ENCODE data around the gene GAP43.

Gene GAP43

DNA sequence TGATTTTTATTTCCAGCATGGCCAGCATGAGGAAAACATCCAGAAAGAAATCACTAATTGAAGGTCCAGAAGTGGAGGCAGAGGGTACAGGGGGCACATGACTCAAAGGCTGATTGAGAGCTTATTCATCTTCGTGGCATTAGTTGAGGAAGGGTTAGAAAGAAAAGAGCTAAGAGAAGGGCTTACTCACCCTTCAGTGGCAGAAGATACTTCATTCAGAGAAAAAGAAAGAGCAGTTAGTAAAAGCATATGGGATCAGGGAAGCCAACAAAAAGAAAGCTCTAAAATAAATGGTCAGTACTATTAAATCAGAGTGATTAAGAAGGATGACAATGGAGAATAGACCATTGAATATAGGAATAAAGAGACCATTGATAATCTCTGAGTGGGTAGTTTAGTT lies 25.2 kb downstream of the GAP43 start:
- Mint-ChIP-seq H3K27ac (no peak overlapping the region), H3K4me3 (no peak overlapping the region), H3K9me3 (peaks cover 0 to 9% of the 10 kb centered on the region in 2 donors), H3K27me3 (peaks cover 32% of the 10 kb centered on the region), H3K4me1 (peaks cover 6% of the 10 kb centered on the region)
- DNase-seq: no peak
- ATAC-seq: no peak

DNA sequence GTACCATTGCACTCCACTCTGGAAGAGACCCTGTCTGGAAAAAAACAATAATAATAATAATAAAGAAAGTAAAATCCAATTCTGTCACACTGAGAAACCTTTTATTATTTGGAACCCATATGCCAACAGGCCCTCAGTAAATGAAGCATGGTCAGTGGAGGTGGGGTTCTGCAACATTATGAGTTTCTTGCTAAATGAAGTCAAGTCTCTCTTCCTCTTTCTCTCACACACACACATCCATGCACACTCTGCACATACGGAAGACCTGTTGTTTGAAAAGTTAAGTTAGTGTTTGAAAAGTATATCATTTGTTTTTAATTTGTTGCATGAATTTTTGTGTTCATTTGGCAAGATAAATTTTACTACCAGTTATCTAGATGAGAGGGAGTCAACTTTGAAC lies 27.8 kb downstream of the GAP43 start:
- no peak overlapping the region for H3K27ac Mint-ChIP-seq
- no peak for DNase-seq
- no peak overlapping the region for H3K4me3 Mint-ChIP-seq

DNA sequence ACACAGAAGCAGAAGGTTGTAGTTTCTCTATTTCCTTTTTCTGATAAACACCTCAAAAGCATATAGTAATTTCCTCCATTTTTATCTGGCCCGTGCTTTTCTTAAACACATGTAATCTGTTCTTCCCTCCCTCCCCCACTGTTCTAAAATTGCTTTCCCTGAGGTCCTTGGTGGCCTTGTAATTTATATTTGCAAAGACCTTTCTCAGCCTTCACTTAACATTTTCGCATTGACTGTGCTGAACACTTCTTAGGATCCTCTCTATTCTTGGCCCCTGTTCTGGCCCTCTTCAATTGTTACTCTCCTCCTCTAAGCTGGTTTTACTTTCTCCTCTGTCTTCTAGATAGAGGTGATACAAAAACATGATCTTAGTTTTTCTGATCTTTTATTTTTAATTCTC lies 28.3 kb downstream of the GAP43 start:
- ATAC-seq: no peak
- peaks cover 27% of the 10 kb centered on the region for H3K4me1 Mint-ChIP-seq
- DNase-seq: no peak
- no peak overlapping the region for H3K27ac Mint-ChIP-seq
- H3K9me3 Mint-ChIP-seq: peaks cover 0 to 9% of the 10 kb centered on the region in 2 donors
- no peak overlapping the region for H3K4me3 Mint-ChIP-seq
- H3K27me3 Mint-ChIP-seq: peaks cover 25% of the 10 kb centered on the region

More for the DNA sequence above, 27.8 kb downstream of the GAP43 start:
- ATAC-seq: no peak
- Mint-ChIP-seq H3K9me3 (peaks cover 0 to 9% of the 10 kb centered on the region in 2 donors), H3K27me3 (peaks cover 30% of the 10 kb centered on the region), H3K4me1 (peaks cover 24% of the 10 kb centered on the region)

DNA sequence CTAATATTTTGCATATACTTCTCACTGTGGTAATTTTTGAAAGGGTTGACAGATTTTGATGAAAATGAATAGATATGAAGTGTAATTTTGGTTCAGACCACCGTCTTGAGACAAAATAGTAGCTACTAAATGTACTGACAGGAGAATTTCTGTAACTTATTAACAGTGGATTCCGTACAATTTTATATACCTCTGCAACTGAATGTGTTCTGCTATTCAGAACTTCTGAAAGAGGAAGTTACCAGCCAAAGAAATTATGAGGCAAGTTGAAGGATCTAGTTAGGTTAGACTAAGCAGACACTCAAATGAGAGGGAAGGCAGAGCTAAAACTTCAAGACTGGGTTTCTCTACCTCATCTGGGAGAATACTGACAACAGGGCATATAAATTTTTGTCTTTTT lies 29.4 kb downstream of the GAP43 start:
- Mint-ChIP-seq H3K4me3 (no peak overlapping the region), H3K9me3 (peaks cover 0 to 4% of the 10 kb centered on the region in 2 donors), H3K27me3 (peaks cover 16% of the 10 kb centered on the region), H3K4me1 (peaks cover 34% of the 10 kb centered on the region), H3K27ac (no peak overlapping the region)
- no peak for DNase-seq
- no peak for ATAC-seq

DNA sequence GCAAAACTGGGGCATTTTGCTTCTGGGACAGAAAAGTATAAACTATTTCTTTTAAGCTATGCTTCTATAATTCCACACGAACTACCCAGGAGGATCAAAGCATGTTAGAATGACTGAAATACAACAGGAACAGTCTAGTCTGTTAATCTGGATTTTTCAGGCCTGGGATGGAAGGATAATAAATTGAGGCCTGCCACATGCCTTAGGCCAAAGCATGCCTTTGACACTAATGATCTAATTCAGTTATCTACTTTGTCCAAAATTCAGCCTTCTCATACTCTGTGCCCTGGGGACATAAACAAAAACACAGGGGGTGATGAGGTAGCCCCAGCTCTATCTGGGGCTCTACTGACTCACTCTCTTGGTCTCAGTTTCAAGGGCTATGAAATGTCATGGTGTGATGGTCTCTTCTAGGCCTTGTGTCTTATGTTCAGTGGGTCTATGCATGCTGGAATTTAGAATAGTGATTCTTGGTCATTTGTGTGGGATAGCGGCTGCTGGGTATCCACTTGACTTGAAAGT lies 32.5 kb downstream of the GAP43 start:
- ATAC-seq: peak; percentile 72
- H3K9me3 Mint-ChIP-seq: no peaks in the 10 kb centered on the region
- H3K4me1 Mint-ChIP-seq: peaks cover 57% of the 10 kb centered on the region
- no peaks in the 10 kb centered on the region for H3K27me3 Mint-ChIP-seq
- DNase-seq: peak in 1 of 2 donors; percentile 16
- peak overlapping the region; percentile 40 to 54 for H3K4me3 Mint-ChIP-seq
- H3K27ac Mint-ChIP-seq: peak overlapping the region; percentile 89 to 96

DNA sequence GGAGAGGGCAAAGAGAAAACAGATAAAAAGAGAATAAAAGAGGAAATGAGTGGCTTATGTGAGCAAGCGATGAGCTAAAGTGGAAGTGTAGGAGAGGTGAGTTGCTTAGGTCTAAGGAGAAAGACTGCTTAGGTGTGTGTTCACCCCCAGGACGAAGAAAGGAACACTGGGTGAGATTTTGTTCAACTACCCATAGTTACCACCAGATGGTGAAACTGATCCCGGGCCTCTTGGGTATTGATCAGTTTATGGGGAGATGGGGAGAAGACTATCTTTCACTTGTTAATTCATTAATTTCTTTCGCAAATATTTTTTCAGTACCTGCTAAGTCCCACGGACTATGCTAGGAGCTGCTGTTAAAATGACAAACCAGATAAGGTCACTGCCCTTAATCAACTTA lies 33.9 kb downstream of the GAP43 start:
- H3K27ac Mint-ChIP-seq: peak overlapping the region; percentile 38 to 88
- ATAC-seq (peak; percentile 33), DNase-seq (peak; percentile 20 to 22)
- peaks cover 70% of the 10 kb centered on the region for H3K4me1 Mint-ChIP-seq
- peak overlapping the region; percentile 47 to 74 for H3K4me3 Mint-ChIP-seq
- no peaks in the 10 kb centered on the region for H3K27me3 Mint-ChIP-seq
- H3K9me3 Mint-ChIP-seq: no peaks in the 10 kb centered on the region

DNA sequence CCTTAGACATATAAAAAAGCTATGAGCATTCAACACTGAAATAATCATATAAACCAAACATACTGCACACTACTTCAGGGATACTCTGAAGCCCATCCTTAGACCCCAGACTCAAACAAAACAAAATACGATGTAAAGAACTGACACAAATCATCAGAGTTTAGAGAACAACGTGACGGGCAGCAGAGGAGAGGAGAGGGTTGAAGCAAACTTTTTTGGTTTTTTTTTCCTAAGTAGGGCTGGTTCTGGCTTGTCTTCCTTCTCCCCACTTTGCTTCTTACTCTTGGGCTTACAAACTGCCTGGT lies 34.7 kb downstream of the GAP43 start:
- Mint-ChIP-seq H3K27ac (peak overlapping the region; percentile 100), H3K27me3 (no peaks in the 10 kb centered on the region), H3K4me3 (peak overlapping the region; percentile 99), H3K4me1 (peaks cover 78% of the 10 kb centered on the region), H3K9me3 (no peaks in the 10 kb centered on the region)
- DNase-seq (no peak), ATAC-seq (no peak)

DNA sequence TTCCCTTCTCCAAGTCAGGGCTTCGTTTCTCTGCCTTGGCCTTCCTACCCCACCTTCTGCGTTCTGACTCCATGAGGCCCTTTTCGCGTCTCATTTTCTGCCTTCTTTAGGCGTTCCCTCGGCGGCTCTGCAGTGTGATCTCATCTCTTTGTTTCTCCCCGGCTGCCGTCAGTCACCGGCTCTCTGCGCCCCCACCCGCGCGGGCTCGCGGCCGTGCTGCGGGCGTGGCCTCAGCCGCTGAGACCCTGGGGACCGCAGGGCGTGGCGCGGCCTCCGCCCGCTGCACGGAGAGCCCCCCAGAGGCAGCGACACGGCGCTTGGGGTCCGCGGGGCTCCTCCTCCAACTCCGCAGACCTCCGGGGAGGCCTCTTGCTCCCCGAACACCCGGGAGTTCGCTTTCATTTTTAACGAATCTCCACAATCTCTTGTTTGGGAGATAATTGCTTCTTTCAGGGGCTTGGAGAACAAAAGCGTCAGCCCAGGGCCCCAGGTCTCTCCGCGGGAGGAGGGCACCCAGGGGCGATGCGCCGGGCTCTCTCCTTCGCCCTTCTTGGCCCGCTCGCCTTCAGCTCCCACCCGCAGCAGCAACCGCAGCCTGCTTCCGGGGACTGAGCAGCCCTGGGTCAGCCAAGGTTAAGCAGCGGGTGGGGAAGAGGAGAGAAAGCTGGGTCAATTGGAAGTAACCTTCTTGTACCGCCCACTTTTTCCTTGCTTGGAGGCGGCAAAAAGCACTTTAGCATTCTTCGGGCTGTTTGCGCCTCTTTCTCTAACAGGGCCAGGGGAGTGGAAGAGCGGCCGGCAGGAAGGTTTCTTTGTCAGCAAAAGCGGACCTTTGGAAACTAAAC lies 35.2 kb downstream of the GAP43 start:
- Mint-ChIP-seq H3K27me3 (no peaks in the 10 kb centered on the region), H3K27ac (peak overlapping the region; percentile 100), H3K4me1 (peaks cover 84% of the 10 kb centered on the region), H3K4me3 (peak overlapping the region; percentile 99), H3K9me3 (no peaks in the 10 kb centered on the region)
- ATAC-seq: peak; percentile 81
- peak; percentile 76 to 80 for DNase-seq

DNA sequence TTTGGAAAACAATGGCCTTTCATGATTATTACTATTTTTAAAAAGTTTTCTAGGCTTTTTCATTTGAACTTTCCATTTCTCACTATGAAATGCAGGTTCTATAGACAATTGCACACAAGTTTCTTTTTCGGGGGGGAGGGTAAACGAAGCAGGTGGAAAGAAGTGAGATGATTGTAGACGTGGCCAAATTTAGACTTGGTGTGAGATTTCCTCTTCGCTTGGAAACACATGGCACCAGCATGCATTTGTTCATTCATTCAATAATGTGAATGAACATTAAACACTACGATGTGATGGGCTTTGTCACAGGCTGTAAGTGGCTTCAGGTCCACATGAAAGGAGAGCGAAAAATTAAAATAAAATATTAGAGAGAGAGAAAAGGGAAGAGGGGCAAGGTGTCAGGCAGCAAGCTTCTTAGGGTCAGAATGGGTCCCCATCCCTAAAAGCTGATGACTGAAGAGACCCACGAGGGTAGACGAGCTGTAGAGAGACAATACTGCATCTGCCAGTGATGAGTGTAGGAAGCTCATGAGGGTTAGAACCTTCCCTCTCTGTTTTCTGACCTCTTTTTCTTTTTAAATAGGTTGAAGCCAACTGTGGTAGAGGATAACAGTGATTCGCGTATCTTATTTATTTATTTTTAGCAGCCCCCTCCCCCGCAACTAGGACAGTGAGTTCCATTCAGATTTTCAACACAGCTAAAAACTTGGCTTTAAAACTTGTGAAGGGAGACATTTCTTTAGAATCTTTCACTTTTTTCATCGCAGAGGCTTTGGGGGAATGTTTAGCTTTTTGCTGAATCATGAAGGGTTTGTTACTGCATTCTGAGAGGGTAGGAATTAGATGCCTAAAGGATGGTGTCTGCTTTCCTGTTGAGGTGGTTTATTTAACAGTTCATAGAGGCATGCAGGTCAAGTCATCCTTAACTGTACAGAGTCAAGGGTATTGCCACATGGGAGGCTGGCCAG lies 36.2 kb downstream of the GAP43 start:
- DNase-seq: no peak
- no peak for ATAC-seq
- Mint-ChIP-seq H3K9me3 (no peaks in the 10 kb centered on the region), H3K27ac (peak overlapping the region in 1 of 2 donors; percentile 59), H3K4me3 (peak overlapping the region; percentile 99), H3K27me3 (no peaks in the 10 kb centered on the region), H3K4me1 (peaks cover 85% of the 10 kb centered on the region)

DNA sequence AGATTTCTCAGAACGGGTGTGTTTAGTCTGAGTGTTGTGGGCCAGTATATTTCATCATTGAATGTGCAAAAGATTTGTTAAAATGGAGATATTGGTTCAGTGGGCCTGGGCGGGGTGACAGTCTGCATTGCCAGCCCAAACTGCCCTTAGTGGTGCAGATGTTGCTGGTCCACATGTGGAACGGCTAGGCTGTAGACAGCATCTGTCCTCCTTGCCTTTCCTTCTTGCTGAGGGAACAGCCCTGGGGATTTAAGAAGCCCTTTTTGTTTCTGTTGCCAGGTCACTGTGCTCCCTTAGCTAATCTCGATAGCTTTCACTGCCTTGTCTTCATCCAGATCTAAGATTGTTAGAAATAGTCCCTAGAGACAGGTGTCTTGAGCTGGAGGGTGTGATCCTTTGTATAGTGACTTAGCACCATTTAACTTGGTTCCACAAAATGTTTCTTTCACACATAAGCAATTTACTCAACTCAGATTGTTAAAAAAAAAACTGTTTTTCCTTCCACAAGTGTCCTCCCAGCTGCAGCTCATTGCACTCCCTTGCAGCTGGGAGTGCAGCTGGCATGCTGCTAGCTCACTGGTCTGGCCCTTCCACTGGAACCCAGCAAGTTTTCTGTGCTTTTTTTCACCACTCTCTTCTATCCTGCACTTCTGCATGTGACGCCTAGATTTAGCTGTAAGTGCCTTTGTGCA lies 37.5 kb downstream of the GAP43 start:
- Mint-ChIP-seq H3K27ac (peak overlapping the region in 1 of 2 donors; percentile 31), H3K27me3 (no peaks in the 10 kb centered on the region), H3K9me3 (no peaks in the 10 kb centered on the region), H3K4me3 (no peak overlapping the region), H3K4me1 (peaks cover 76% of the 10 kb centered on the region)
- no peak for DNase-seq
- ATAC-seq: no peak

DNA sequence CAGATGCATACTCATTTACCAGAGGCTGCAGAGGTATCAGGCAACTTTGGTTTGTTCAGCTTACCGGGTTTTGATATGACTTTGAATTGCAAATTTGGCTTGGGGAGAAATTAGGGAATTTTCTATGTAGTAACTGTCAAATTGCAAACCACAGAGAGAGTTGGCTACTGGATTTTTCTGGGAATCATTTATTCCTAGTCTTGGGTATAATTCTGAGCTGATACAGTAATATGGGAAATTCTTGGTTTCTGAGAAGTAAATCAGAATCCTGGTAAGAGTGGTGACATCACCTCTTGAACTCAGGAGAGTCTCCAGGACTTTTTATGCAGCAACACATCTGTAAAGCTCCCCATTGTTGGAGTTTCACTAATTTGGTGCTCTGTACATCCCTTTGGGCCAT lies 39.0 kb downstream of the GAP43 start:
- Mint-ChIP-seq H3K4me1 (peaks cover 79% of the 10 kb centered on the region), H3K27me3 (no peaks in the 10 kb centered on the region), H3K27ac (no peak overlapping the region), H3K4me3 (no peak overlapping the region), H3K9me3 (no peaks in the 10 kb centered on the region)
- DNase-seq (no peak), ATAC-seq (no peak)

DNA sequence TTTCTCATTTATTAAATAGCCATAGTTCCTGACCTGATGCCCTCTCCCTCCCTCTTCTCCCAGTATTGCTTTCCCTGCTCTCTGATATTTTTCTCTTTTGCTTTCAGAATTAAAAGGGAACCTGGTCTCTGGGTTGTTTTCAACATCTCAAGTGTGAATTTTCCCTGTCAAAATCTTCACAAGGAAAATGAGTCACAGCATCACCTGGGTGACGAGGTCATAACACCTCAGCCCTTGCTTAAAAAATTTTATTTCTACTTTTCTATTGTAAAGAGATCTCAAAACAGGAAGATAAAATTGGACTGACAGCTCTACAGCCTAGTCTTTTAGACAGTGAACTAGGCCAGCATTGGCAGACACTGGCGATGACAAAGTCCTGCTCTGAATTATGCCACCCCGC lies 40.1 kb downstream of the GAP43 start:
- Mint-ChIP-seq H3K27ac (no peak overlapping the region), H3K4me1 (peaks cover 77% of the 10 kb centered on the region)
- no peak for ATAC-seq

DNA sequence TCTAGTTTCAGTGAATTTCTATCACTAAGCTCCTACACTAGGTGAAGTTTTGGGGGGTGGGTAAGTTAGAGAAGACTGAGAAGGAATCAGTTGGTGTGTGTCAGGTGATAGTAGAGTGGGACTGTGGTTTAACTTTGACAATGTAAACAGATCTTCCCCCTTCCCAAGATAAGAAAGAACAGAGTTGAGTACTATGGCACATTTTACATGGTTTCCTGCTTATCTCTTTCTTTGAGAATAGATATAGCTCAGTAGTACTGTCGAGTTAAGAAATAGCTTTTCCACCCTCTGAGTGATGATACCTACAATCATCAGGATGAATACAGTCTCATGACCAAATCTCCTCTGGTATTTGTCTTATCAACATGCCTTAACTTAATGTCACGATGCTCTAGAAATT lies 42.8 kb downstream of the GAP43 start:
- Mint-ChIP-seq H3K4me1 (peaks cover 53% of the 10 kb centered on the region), H3K27me3 (no peaks in the 10 kb centered on the region), H3K4me3 (no peak overlapping the region), H3K9me3 (no peaks in the 10 kb centered on the region), H3K27ac (no peak overlapping the region)
- ATAC-seq: no peak
- DNase-seq: no peak

More for the DNA sequence above, 40.1 kb downstream of the GAP43 start:
- no peak for DNase-seq
- Mint-ChIP-seq H3K9me3 (no peaks in the 10 kb centered on the region), H3K27me3 (no peaks in the 10 kb centered on the region), H3K4me3 (peak overlapping the region; percentile 11 to 52)

DNA sequence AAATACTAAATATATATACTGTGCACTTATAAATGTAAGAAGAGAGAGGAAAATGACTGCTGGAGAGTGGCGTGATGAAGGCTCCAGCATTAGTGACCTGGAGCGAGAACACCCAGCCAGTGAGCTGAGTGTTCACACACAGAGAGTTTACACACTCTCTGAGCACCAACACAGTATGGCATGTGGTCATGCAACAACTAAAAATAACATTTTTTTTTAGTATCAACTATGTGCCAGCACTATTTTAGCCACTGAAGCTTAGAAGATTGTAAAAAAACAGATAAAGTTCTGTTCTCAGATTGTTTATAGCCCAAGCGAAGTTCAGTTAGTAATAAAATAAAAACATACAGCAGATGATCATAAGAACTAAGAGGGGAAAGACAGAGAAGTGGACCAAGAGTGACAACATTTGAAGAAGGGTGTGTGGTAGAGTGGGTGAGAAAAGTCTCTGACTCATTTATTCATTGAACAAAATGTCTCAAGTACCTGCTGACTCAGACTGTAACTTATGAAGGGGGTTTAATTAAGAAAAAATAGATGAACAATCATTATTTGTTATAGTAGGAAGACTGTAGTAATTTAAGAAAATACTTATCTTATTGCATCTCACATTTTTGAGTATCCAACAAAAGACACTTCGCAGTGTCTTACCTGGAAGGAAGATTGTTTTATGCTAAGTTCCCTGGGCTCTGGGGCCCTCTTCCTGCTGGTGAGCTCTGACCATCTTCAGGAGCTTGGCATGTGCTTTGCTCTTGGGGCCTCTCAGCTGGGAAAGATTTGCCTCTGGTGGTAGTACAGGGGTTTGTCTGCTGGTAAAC lies 43.8 kb downstream of the GAP43 start:
- Mint-ChIP-seq H3K4me3 (no peak overlapping the region), H3K4me1 (peaks cover 42% of the 10 kb centered on the region), H3K27me3 (peaks cover 9% of the 10 kb centered on the region), H3K9me3 (no peaks in the 10 kb centered on the region), H3K27ac (no peak overlapping the region)
- ATAC-seq: peak; percentile 95
- peak in 1 of 2 donors; percentile 21 for DNase-seq

DNA sequence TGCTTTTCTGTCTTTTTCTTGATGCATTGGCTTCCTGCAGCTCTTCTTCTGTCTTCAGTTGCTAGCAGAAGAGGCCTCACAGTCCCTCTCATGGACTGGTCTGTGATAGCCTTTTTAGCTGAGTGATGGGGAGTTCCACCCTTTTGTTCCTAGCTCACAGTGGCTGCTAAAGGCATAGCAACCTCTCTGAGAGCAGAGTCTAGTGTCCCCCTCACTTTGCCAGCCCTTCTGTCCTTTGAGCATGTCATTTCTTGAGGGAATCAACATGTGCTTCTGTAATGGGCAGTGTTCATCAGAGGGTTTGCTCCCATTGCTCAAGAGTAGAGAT lies 44.4 kb downstream of the GAP43 start:
- H3K4me3 Mint-ChIP-seq: no peak overlapping the region
- no peak for DNase-seq
- peaks cover 14% of the 10 kb centered on the region for H3K27me3 Mint-ChIP-seq
- peak; percentile 66 for ATAC-seq
- H3K27ac Mint-ChIP-seq: peak overlapping the region in 1 of 2 donors; percentile 50
- H3K4me1 Mint-ChIP-seq: peaks cover 37% of the 10 kb centered on the region
- no peaks in the 10 kb centered on the region for H3K9me3 Mint-ChIP-seq

Measured in stimulated activated naive CD8-positive, alpha-beta T cell treated with anti-CD3 and anti-CD28 coated beads, Interleukin-15, amount 100 ng/mL, for 72 hours (primary cell).